Measurements from ENCODE around the gene MICU1.
"Not testable (repeated sequence)": the region's sequence is repeated elsewhere in the genome, so short reads cannot be mapped to it uniquely, and the experiment has no call there.

Gene MICU1

GRCh38 chr10:72409167-72409566 lies 216.7 kb downstream of the MICU1 start:
- H2AFZ ChIP-seq (ENCODE audit: low read depth), result no peak overlapping the region
- no peak overlapping the region for H3K9ac ChIP-seq
- no peak overlapping the region for H3K4me3 ChIP-seq (IDR thresholded peaks at IDR 0.05; ENCODE audit: insufficient read depth, low read depth, low read length)
- no peaks in the 10 kb centered on the region for H3K27me3 ChIP-seq (ENCODE audit: insufficient read depth, low read depth)
- H3K79me2 ChIP-seq (ENCODE audit: insufficient read depth, low read depth), result no peaks in the 10 kb centered on the region
- H3K36me3 ChIP-seq (ENCODE audit: insufficient read depth), result no peaks in the 10 kb centered on the region
- H3K4me2 ChIP-seq, result no peak overlapping the region
- no peaks in the 10 kb centered on the region for H3K4me1 ChIP-seq (ENCODE audit: low read depth, poor library complexity, severe bottlenecking)
- H4K20me1 ChIP-seq (ENCODE audit: insufficient read depth), result no peaks in the 10 kb centered on the region
- TF ChIP-seq CTCF (conservative IDR thresholded peaks at IDR 0.05; ENCODE audit: low read depth, low read length), result no peak
- no peak overlapping the region for H3K27ac ChIP-seq

- Histone ChIP-seq H3K27me3 (ENCODE audit: insufficient read depth, low read depth) (no peaks in the 10 kb centered on the region), H3K79me2 (ENCODE audit: insufficient read depth, low read depth) (no peaks in the 10 kb centered on the region), H3K4me3 (IDR thresholded peaks at IDR 0.05; ENCODE audit: insufficient read depth, low read depth, low read length) (no peak overlapping the region), H3K36me3 (ENCODE audit: insufficient read depth) (no peaks in the 10 kb centered on the region), H3K4me1 (ENCODE audit: low read depth, poor library complexity, severe bottlenecking) (no peaks in the 10 kb centered on the region), H3K9ac (no peak overlapping the region), H3K27ac (no peak overlapping the region), H2AFZ (ENCODE audit: low read depth) (no peak overlapping the region), H3K4me2 (no peak overlapping the region), H4K20me1 (ENCODE audit: insufficient read depth) (no peaks in the 10 kb centered on the region)
- TF ChIP-seq CTCF (conservative IDR thresholded peaks at IDR 0.05; ENCODE audit: low read depth, low read length), result no peak
These were observed 217.8 kb downstream of the MICU1 start for GRCh38 chr10:72407927-72408600.

GRCh38 chr10:72407471-72407870 lies 218.4 kb downstream of the MICU1 start:
- Histone ChIP-seq H3K79me2 (ENCODE audit: insufficient read depth, low read depth) (no peaks in the 10 kb centered on the region), H3K4me1 (ENCODE audit: low read depth, poor library complexity, severe bottlenecking) (no peaks in the 10 kb centered on the region), H3K27ac (no peak overlapping the region), H3K9ac (no peak overlapping the region), H3K27me3 (ENCODE audit: insufficient read depth, low read depth) (no peaks in the 10 kb centered on the region), H3K4me3 (IDR thresholded peaks at IDR 0.05; ENCODE audit: insufficient read depth, low read depth, low read length) (no peak overlapping the region), H3K4me2 (no peak overlapping the region), H2AFZ (ENCODE audit: low read depth) (no peak overlapping the region), H3K36me3 (ENCODE audit: insufficient read depth) (no peaks in the 10 kb centered on the region), H4K20me1 (ENCODE audit: insufficient read depth) (no peaks in the 10 kb centered on the region)
- no peak for TF ChIP-seq CTCF (conservative IDR thresholded peaks at IDR 0.05; ENCODE audit: low read depth, low read length)

- H3K4me2 ChIP-seq; H3K36me3 ChIP-seq (ENCODE audit: insufficient read depth); H3K9ac ChIP-seq; H3K4me1 ChIP-seq (ENCODE audit: low read depth, poor library complexity, severe bottlenecking); H3K27me3 ChIP-seq (ENCODE audit: insufficient read depth, low read depth); H2AFZ ChIP-seq (ENCODE audit: low read depth); H4K20me1 ChIP-seq (ENCODE audit: insufficient read depth); H3K4me3 ChIP-seq (IDR thresholded peaks at IDR 0.05; ENCODE audit: insufficient read depth, low read depth, low read length); H3K27ac ChIP-seq; H3K79me2 ChIP-seq (ENCODE audit: insufficient read depth, low read depth): not testable (repeated sequence)
These were observed 230.3 kb downstream of the MICU1 start for GRCh38 chr10:72395581-72395980.

- Histone ChIP-seq H4K20me1 (ENCODE audit: insufficient read depth) (no peaks in the 10 kb centered on the region), H3K9ac (no peak overlapping the region), H3K4me3 (IDR thresholded peaks at IDR 0.05; ENCODE audit: insufficient read depth, low read depth, low read length) (no peak overlapping the region), H3K36me3 (ENCODE audit: insufficient read depth) (no peaks in the 10 kb centered on the region), H3K79me2 (ENCODE audit: insufficient read depth, low read depth) (no peaks in the 10 kb centered on the region), H3K4me2 (no peak overlapping the region), H3K4me1 (ENCODE audit: low read depth, poor library complexity, severe bottlenecking) (no peaks in the 10 kb centered on the region), H3K27ac (no peak overlapping the region), H3K27me3 (ENCODE audit: insufficient read depth, low read depth) (no peaks in the 10 kb centered on the region), H2AFZ (ENCODE audit: low read depth) (no peak overlapping the region)
- no peak for TF ChIP-seq CTCF (conservative IDR thresholded peaks at IDR 0.05; ENCODE audit: low read depth, low read length)
These were observed 233.3 kb downstream of the MICU1 start for GRCh38 chr10:72392571-72392970.

Data from KMS-11 (cell line).